Measurements from ENCODE around the gene TMEM63A. TPM values are rescaled to one million over a fixed set of nuclear protein-coding genes. Genes with fewer than 3 reads are reported as not detected.
A peak's percentile ranks its signal among the peaks of the same experiment; 100 is the strongest.

The TMEM63A gene
- total and polyA plus RNA-seq, 2 donors (not counting 1 experiment from before 2014, with no cell fraction given) = 14.5 to 24.1 TPM

GRCh38 chr1:225879521-225880221 is 2.5 kb downstream of the TMEM63A start:
- H3K4me2 ChIP-seq (ENCODE audit: extremely low read depth, insufficient read depth, low read length) = no peak overlapping the region
- no peak overlapping the region for H3K9ac ChIP-seq (ENCODE audit: insufficient read depth, low read length)
- no peak overlapping the region for H2AFZ ChIP-seq (ENCODE audit: low read length)
- no peak for DNase-seq (ENCODE audit: low read depth in 2 of 2)
- no peak overlapping the region for H3K4me3 ChIP-seq (replicated peaks in 1 of 4; ENCODE audit: control extremely low read depth in 1 of 4, insufficient read depth in 1 of 4, low read depth in 3 of 4, low read length in 4 of 4)
- TF ChIP-seq CTCF (conservative IDR thresholded peaks at IDR 0.05 in 1 of 2, IDR thresholded peaks at IDR 0.05 in 1 of 2; ENCODE audit: low read depth in 1 of 2, low read length in 2 of 2) (no peak), EZH2 (IDR thresholded peaks at IDR 0.05; ENCODE audit: low read length, missing control alignments) (no peak)
- H3K27me3 ChIP-seq (ENCODE audit: control insufficient read depth, insufficient read depth, low read length) = no peaks in the 10 kb centered on the region
- H3K9me3 ChIP-seq (ENCODE audit: control insufficient read depth, insufficient read depth, low read depth, low read length) = no peaks in the 10 kb centered on the region
- H3K36me3 ChIP-seq (ENCODE audit: control insufficient read depth, insufficient read depth, low read length) = peaks cover 3% of the 10 kb centered on the region
- no peak overlapping the region for H3K27ac ChIP-seq (ENCODE audit: insufficient read depth, low read length)
- H3K4me1 ChIP-seq (ENCODE audit: control insufficient read depth, extremely low read depth, insufficient read depth, low read length) = peaks cover 15% of the 10 kb centered on the region
- H4K20me1 ChIP-seq (ENCODE audit: control insufficient read depth, extremely low read depth, insufficient read depth, low read length) = no peaks in the 10 kb centered on the region
- H3K79me2 ChIP-seq (ENCODE audit: control insufficient read depth, insufficient read depth, low read length) = peaks cover 8% of the 10 kb centered on the region

- Histone ChIP-seq H3K36me3 (ENCODE audit: control insufficient read depth, insufficient read depth, low read length) (peaks cover 9% of the 10 kb centered on the region), H3K27ac (ENCODE audit: insufficient read depth, low read length) (no peak overlapping the region), H4K20me1 (ENCODE audit: control insufficient read depth, extremely low read depth, insufficient read depth, low read length) (no peaks in the 10 kb centered on the region), H3K9me3 (ENCODE audit: control insufficient read depth, insufficient read depth, low read depth, low read length) (no peaks in the 10 kb centered on the region), H2AFZ (ENCODE audit: low read length) (no peak overlapping the region), H3K4me3 (replicated peaks in 1 of 4; ENCODE audit: control extremely low read depth in 1 of 4, insufficient read depth in 1 of 4, low read depth in 3 of 4, low read length in 4 of 4) (no peak overlapping the region), H3K79me2 (ENCODE audit: control insufficient read depth, insufficient read depth, low read length) (peaks cover 8% of the 10 kb centered on the region), H3K27me3 (ENCODE audit: control insufficient read depth, insufficient read depth, low read length) (no peaks in the 10 kb centered on the region), H3K4me1 (ENCODE audit: control insufficient read depth, extremely low read depth, insufficient read depth, low read length) (peaks cover 15% of the 10 kb centered on the region), H3K9ac (ENCODE audit: insufficient read depth, low read length) (no peak overlapping the region), H3K4me2 (ENCODE audit: extremely low read depth, insufficient read depth, low read length) (no peak overlapping the region)
- no peak for DNase-seq (ENCODE audit: low read depth in 2 of 2)
- TF ChIP-seq EZH2 (IDR thresholded peaks at IDR 0.05; ENCODE audit: low read length, missing control alignments) (no peak), CTCF (conservative IDR thresholded peaks at IDR 0.05 in 1 of 2, IDR thresholded peaks at IDR 0.05 in 1 of 2; ENCODE audit: low read depth in 1 of 2, low read length in 2 of 2) (no peak)
Measured at GRCh38 chr1:225878282-225878681, 3.9 kb downstream of the TMEM63A start.

- H4K20me1 ChIP-seq (ENCODE audit: control insufficient read depth, extremely low read depth, insufficient read depth, low read length) = no peaks in the 10 kb centered on the region
- no peak overlapping the region for H3K4me3 ChIP-seq (replicated peaks in 1 of 4; ENCODE audit: control extremely low read depth in 1 of 4, insufficient read depth in 1 of 4, low read depth in 3 of 4, low read length in 4 of 4)
Measured at GRCh38 chr1:225877580-225877979, 4.6 kb downstream of the TMEM63A start.

More at GRCh38 chr1:225877580-225877979, 4.6 kb downstream of the TMEM63A start:
- Histone ChIP-seq H3K36me3 (ENCODE audit: control insufficient read depth, insufficient read depth, low read length) (peaks cover 10% of the 10 kb centered on the region), H3K4me2 (ENCODE audit: extremely low read depth, insufficient read depth, low read length) (no peak overlapping the region), H3K4me1 (ENCODE audit: control insufficient read depth, extremely low read depth, insufficient read depth, low read length) (peaks cover 12% of the 10 kb centered on the region), H3K9me3 (ENCODE audit: control insufficient read depth, insufficient read depth, low read depth, low read length) (no peaks in the 10 kb centered on the region), H3K27me3 (ENCODE audit: control insufficient read depth, insufficient read depth, low read length) (no peaks in the 10 kb centered on the region), H3K27ac (ENCODE audit: insufficient read depth, low read length) (no peak overlapping the region), H2AFZ (ENCODE audit: low read length) (no peak overlapping the region), H3K9ac (ENCODE audit: insufficient read depth, low read length) (no peak overlapping the region), H3K79me2 (ENCODE audit: control insufficient read depth, insufficient read depth, low read length) (peaks cover 8% of the 10 kb centered on the region)
- TF ChIP-seq CTCF (conservative IDR thresholded peaks at IDR 0.05 in 1 of 2, IDR thresholded peaks at IDR 0.05 in 1 of 2; ENCODE audit: low read depth in 1 of 2, low read length in 2 of 2) (peak; percentile 28 to 68), EZH2 (IDR thresholded peaks at IDR 0.05; ENCODE audit: low read length, missing control alignments) (no peak)
- DNase-seq (ENCODE audit: low read depth in 2 of 2) = peak; percentile 35 to 45

Measured in fibroblast of lung (primary cell).